MM.1S (cell line): Measurements from ENCODE around the gene UNC5A.

Experiments
- CTCF ChIP-seq: fragments of 300-600 bp; sonication (generic); IDR thresholded peaks from 2 replicates; pipeline ENCODE4 v1.5.1; 2016; ENCODE audit warnings: antibody characterized with exemption, low read length, mixed read lengths
- EZH2phosphoT487 ChIP-seq: fragments of 300-600 bp; sonication (generic); IDR thresholded peaks from 2 replicates; pipeline ENCODE4 v1.6.1; 2018; ENCODE audit warnings: antibody characterized with exemption, low read length

GRCh38 chr5:176809544-176810080 is 747 bp upstream of the UNC5A start:
- TF ChIP-seq EZH2phosphoT487 (no peak), CTCF (no peak)
